Muscle of arm (tissue), 12 donors: Measurements from ENCODE around the gene ZNF275. TPM values are rescaled to one million over a fixed set of nuclear protein-coding genes. Genes with fewer than 3 reads are reported as not detected.
"Not testable (repeated sequence)": the region's sequence is repeated elsewhere in the genome, so short reads cannot be mapped to it uniquely, and the experiment has no call there.

ENCODE experiments used
- DNase-seq: peaks from one replicate; pipeline ENCODE4 v3.0.0-alpha.2; 2013
- polyA plus RNA-seq, 12 donors: library from polyadenylated mRNA; unstranded; fragments of 120-200 nt; gene quantifications; one replicate each; pipeline ENCODE4 v1.2.1, GENCODE V29; 2013; ENCODE audit not compliant: insufficient read length in 12 of 12

ZNF275 gene
- polyA plus RNA-seq, 12 donors = 7.6 to 9.7 (median 8.5) TPM; not detected in 1

DNA sequence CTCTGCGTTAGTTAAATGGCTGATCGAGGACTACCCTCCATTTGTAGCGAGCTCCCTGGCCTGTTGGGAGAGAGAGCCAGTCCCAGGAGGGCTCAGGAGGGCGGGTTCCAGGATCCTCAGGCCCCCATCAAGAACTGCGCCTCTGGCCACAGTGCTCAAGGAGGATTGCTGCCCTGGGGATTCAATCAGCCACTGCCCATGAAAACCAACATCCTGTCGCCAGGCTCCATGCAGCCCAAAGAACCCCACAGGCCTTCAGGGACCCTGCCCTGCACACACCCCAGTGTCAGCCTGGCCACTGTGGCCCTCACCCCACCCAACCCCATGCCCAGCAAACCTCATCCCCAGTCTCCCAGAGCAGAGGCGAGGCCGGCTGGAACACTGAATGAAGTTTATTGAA lies 16.6 kb upstream of the ZNF275 start:
- no peak for DNase-seq

- no peak for DNase-seq
These were observed 15.8 kb upstream of the ZNF275 start for GRCh38 chrX:153317996-153318722.

DNA sequence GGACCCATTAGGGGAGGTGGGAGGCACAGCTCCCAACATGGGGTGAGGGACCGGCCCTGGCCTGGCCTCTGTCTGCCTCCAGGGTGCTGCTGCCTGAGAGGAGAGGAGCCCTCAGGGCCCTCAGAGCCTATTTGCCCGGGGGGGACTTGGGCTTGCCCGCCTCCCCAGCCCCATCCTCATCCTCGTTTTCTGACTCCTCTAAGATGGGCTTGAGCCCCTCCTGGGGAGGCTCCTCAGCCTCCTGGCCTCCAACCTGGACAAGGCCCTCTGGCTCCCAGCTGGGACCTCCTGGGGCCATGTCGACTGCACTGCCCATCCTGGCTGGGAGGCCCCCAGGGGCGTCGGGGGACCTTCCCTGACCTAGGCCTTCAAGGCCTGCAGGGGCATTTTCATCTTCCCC lies 15.1 kb upstream of the ZNF275 start:
- DNase-seq = no peak

DNA sequence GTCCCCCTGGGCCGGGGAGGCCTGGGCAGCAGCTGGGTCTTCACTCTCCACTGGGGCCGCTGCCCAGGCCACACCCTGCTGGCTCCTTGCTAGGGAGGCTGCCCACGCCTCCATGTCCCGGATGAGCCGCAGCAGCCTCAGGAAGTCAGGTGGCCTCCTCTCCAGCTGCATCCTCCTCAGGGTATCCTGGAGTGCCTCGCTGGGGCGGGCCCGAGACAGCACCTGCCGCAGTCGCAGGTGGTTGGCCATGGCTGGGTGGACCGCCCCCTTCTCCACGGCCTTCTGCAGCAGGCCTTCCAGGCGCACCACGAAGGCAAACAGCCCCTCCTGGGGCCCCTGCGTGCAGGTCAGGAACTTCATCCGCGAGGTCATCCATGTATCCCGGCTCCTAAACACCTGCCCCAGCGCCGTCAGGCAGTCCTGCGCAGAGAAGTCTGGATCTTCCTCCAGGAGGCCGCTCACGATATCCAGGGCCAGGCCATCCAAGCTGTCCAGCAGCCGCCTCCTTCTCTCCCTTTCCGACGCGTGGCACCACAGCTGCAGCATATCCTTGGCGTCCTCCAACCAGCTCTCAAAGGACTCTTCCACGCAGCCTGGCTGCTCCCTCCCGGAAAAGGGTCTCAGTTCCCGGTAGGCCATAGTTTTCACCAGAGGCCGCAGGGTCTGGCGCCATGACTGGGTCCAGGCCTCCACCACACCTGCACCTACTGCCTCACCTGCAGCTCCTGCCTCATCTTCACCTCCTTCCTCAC lies 14.5 kb upstream of the ZNF275 start:
- DNase-seq = no peak

DNA sequence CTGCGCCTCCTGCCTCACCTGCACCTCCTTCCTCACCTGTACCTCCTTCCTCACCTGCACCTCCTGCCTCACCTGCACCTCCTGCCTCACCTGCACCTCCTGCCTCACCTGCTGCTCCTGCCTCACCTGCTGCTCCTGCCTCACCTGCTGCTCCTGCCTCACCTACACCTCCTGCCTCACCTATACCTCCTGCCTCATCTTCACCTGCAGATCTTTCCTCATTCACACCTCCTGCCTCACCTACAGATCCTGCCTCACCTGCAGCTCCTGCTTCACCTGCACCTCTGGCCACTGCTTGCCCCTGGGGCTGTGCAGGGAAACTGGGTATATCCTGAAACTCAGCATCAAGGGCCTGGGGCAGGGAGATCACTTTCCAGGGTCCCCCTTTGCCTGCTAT lies 13.9 kb upstream of the ZNF275 start:
- not testable (repeated sequence) for DNase-seq

DNA sequence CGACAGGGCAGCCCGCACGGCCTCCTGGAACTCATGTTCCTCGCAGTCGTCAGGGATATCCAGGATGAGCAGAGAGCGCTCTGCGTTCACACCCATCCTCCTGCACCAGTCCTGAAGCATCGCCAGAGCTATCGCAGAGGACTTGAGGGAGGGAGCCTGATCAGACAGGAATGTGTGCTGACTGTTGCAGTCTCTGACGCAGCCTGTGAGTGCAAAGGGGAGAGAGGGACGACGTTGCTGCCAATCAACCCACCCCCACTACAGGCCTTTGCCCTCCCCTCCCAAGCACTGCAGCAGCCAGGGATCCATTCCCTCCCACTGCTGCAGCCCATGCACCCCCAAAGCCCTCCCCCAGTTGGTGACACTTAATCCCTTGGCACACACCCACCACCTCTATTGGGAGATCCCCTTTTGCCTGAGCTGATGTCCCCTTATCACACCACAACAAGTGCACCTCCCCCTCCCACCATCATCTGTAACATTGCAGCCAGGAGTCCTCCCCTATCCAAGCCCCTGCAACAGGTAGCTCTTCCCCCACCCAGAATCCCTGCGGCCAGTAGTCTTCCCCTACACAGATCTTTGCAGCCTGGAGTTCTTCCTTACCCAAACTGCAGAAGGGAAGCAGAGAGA lies 13.3 kb upstream of the ZNF275 start:
- DNase-seq = no peak

DNA sequence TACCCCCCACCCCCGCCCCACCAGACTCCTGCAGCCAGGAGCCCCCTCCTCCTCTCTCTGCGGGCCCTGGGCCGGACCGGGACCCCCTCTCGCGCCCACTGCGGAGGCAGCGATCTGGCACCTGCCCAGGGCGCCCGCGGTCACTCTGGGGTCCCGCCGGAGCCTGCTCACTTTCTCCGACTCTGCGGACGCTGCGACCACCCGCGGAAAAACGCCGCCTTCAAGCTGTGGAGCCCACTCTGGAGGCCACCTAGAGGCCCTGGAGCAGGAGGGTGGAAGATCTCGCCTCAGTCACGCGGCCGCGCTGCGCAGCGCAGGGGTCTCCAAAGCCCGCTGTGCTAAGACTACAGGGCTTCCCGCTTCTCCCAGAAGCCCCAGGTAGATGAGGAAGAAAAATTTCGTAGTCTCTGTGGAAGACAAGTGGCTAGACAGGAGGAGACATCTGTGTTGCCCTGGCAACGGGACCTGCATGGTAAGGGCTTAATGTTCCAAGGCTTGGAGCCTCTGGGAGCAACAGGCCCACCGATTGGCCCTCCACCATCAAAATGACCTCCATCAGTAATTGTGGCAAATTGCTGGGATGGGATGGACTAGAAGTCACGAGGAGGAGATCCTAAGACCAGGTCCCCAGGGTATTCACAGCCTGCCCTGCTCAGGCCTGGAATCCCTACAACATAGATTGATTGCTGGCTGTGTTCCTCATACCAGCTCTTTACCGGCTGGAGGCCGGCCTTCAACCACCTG lies 12.4 kb upstream of the ZNF275 start, which contains the start of gene PNMA6F:
TSS of gene PNMA6F (minus strand) at position 387 of the 744 bp plus-strand sequence. CDS start 1,093 bp downstream, outside the sequence.
- DNase-seq = no peak

DNA sequence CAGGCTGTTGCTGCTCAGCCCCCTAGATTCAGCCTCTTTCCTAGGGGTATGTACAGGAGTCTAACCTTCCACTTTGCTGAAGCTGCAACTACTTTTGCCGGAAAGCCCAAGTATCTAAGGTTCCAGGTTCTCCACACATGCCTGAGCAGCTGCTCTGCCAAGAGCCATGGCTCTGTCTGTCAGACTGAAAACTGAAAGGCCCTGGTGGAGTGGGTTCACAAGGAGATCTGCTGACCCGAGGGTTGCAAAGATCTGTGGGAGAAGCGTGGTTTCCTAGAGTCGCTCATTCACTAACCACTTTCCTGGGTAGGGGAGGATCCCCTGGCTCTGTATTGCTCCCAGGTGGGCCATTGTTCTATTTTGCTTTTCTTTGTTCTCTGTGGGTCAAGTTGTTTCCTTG lies 6.4 kb upstream of the ZNF275 start:
- no peak for DNase-seq

- DNase-seq = no peak
These were observed 687 bp upstream of the ZNF275 start for GRCh38 chrX:153333266-153333665.

DNA sequence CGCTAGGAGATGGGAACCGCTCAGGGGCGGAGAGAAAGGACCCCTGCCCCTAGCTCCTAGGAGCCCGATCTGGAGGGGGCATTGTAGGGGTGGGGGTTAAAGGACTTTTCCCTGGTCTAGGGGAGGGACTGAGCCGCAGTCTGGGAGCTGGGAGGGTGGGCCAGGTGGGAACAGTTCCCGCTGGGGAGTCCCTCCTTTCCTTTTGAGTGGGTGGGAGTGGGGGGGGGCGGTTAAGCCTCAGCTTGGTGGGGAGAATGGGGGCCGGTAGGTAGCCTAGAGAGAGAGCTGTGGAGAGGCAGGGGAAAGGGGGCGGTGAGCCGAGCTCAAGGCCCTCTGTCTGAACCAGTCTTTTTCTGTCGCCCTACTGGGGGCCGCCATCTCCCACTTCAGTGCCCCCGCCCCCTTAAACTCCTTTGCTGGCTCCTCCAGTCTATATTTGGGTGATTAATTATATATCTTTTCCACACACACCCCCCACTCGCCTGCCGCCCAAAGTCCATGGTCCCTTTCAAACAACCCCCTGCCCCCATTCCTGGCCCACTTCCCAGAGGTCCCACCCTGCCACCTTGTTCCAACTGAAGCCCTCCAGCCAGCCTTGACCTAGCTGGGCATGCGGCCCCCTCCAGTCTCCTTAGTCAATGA lies 822 bp downstream of the ZNF275 start:
- no peak for DNase-seq

DNA sequence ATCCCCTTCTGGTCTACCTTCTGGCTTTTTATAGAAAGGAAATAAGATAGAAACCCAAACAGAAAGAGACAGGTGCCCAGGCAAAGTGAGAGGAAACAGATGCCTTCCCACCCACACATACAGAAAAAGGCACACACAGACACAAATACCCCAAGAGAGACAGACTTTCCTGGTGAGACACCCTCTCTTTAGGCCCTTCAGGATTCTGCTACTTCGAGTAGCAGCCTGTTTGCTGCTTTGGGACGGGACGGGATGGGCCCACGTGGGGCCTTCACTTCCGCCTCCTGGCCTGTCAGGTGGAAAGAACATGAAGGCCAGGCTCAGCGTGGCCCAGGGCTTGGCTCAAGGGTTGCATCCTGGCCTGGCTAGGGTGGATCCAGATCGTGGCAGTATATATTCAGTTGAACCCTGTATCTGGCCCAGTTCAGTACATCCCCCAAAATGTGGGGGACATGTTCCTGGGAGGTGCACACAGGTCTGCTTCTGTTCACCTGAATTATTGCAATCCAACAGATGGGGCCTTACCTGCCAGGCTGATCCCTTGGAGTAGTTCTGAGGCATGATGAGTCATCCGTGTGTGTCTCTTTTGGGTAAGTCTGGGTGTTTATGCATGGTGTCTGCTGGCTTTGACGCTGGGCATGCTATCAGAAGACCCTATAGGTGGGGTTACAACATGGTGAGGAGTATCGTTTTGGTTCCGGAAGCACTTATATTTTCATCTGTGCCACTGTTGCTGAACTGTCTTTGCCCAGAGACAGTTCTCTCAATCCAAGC lies 2.4 kb downstream of the ZNF275 start:
- no peak for DNase-seq

DNA sequence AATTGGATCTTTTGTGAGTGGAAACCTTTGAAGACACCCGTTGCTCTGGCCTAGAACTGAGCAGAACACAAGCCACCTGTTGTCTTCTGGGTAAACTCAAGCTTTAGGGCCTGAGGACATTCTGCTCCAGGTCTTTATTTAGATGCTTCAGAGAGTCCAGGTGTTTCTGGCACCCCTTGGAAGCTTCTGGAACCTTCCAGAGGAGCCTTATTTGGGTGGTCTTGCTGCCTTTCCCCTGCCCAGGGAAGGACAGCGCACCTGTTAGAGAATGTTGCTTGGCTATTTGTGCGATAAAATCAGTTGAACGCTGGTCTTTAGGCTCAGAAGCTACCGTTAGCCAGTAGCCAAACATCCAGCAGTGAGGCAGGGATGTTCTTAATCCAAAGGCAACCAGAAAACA lies 3.0 kb downstream of the ZNF275 start:
- no peak for DNase-seq

DNA sequence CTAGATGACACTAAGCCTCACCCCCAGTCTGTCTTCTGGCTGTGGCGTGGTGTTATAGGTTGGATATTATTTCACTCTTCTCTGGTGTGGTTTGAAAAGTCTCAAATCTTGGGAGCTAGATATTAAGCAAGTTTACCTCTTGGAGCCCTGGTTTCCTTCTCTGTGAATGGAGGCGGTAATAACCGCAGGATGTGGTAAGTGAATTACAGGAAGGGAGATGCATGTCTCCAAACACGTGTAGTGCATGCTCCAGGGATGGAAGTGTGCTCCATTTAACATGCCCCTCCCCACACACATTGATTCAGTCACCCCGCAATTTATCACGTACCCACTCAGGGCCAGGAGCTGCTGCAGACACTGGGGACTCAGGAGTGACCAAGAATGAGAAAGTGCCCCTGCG lies 4.9 kb downstream of the ZNF275 start:
- no peak for DNase-seq

- DNase-seq = no peak
These were observed 5.7 kb downstream of the ZNF275 start for GRCh38 chrX:153339662-153340061.

GRCh38 chrX:153340111-153340510 lies 6.2 kb downstream of the ZNF275 start:
- no peak for DNase-seq

DNA sequence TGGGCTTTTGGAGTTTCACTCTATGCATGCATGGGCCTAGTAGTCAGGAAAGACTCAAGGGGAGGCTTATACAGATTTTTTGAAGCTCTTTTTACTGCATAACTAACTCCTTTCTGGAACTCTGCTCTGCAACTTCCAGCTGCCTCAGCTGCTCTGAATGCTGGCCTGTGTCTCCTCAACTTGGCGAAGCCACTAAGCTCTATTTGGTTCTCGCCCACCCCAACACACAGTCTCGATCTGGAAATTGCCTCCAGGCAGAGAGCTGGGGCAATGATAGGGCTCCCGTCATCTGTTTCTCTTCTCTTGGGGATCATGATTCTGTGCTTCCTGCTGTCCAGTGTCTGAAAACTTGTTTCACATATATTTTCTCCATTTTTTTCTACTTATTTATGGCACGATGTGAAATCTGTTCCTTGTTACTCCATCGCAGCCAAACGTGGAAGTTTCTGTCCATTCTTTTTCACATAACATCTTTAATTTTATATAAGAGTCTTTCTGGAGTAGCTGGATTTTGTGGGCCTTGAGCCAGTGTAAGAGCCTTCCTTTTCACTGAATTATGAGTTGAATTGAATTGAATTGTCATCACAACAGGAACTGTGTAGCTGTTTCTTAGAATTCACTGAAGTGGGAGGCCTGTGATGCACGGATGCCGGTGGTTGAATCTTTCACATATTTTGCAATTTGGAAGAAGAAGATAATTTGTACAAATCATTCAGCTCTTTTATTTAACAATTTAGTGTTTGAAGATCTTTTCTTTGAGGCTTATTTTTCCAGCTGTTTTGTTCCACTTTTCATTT lies 9.0 kb downstream of the ZNF275 start:
- peak; percentile 25 for DNase-seq

DNA sequence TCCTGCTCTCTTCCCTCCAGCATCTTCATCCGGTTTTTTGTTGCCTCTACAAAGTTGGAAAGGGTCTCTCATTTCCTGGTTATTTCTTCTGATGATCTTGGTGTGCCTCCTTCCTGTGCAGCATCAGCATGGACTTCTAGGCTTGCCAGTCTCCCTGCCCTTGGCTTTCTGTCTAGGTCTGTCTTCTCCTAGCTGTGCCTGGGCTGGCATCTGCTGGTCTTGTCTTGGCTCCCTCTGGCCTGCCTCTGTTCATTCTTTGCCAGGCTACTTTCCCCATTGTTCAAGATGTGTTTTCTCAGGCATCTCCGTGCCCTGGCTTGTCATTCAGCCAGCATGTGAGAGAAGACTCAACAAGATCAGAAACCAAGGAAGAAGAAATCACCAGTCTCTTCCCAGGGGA lies 9.7 kb downstream of the ZNF275 start:
- no peak for DNase-seq

DNA sequence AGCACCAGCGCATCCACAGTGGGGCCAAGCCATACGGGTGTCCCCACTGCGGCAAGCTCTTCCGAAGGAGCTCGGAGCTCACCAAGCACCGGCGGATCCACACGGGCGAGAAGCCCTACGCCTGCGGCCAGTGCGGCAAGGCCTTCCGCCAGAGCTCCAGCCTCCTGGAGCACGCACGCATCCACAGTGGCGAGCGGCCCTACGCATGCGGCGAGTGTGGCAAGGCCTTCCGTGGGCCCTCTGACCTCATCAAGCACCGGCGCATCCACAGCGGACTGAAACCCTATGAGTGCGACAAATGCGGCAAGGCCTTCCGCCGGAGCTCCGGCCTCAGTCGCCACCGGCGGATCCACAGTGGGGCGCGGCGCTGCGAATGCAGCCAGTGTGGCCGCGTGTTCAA lies 13.6 kb downstream of the ZNF275 start:
- no peak for DNase-seq

- no peak for DNase-seq
These were observed 14.5 kb downstream of the ZNF275 start for GRCh38 chrX:153348421-153348820.

DNA sequence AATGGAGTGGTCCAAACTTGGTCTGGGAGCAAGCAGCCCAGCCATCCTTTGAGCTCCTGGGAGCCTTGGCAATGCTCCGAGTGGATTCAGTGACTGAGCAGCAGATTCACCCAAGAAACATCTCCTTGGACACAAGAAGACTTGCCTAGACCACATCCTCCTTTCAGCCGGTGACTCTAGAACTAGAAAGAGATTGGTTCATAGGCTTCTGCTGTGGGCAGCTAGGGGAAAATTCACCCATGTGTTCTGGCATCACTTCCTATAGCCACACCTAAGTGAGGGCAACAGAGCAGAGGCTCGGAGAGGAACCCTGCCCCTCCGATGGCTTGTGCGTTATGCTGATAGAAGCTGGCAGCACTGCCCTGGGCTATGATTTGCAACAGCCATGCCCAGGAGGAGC lies 16.0 kb downstream of the ZNF275 start:
- DNase-seq = no peak
